Frontal cortex (tissue), 4 donors: ENCODE results near the gene AKR7A2. TPM values are rescaled to one million over a fixed set of nuclear protein-coding genes. Genes with fewer than 3 reads are reported as not detected.
"Not testable (repeated sequence)": the region's sequence is repeated elsewhere in the genome, so short reads cannot be mapped to it uniquely, and the experiment has no call there.

Experiments
- DNase-seq, 2 donors: peaks; one replicate each; pipeline ENCODE4 v3.0.0; 2012; ENCODE audit warnings: low spot score in 2 of 2
- FAIRE-seq: peaks from 2 replicates; lab custom pipeline; 2012; peaks lifted over from hg19 to GRCh38; lab: Jason Lieb, UNC
- small RNA-seq: library from RNA; depleted of rRNA; stranded (forward); fragments of <200 nt; gene quantifications from one replicate; pipeline ENCODE3, GENCODE V24; 2014
- total RNA-seq: library from RNA; depleted of rRNA; stranded (reverse); fragments of >200 nt; gene quantifications from one replicate; pipeline ENCODE4 v1.2.3, GENCODE V29; 2014
- donor health status: control.
- donor health status: control.
- donor health status: control.

AKR7A2 gene
- total RNA-seq, 1 donor from 2014 or later = 21.6 TPM

- FAIRE-seq (no peak), DNase-seq (no peak)
Measured at GRCh38 chr1:19272064-19272463, 39.9 kb downstream of the AKR7A2 start.

- not testable (repeated sequence) for DNase-seq, FAIRE-seq
Measured at GRCh38 chr1:19270343-19270730, 41.6 kb downstream of the AKR7A2 start.

- not testable (repeated sequence) for FAIRE-seq
Measured at GRCh38 chr1:19269427-19270342, 42.3 kb downstream of the AKR7A2 start.

GRCh38 chr1:19268445-19268844 lies 43.5 kb downstream of the AKR7A2 start:
- FAIRE-seq = no peak
- DNase-seq = no peak

More at GRCh38 chr1:19269427-19270342, 42.3 kb downstream of the AKR7A2 start:
- DNase-seq = not testable (repeated sequence)

GRCh38 chr1:19262744-19263143 lies 49.2 kb downstream of the AKR7A2 start:
- DNase-seq = no peak
- no peak for FAIRE-seq

GRCh38 chr1:19262047-19262446 lies 49.9 kb downstream of the AKR7A2 start:
- DNase-seq (no peak), FAIRE-seq (no peak)

GRCh38 chr1:19260211-19261138 lies 51.5 kb downstream of the AKR7A2 start:
- DNase-seq = no peak
- no peak for FAIRE-seq

- DNase-seq (no peak), FAIRE-seq (no peak)
Measured at GRCh38 chr1:19258353-19258752, 53.6 kb downstream of the AKR7A2 start.

GRCh38 chr1:19257178-19257914 lies 54.6 kb downstream of the AKR7A2 start:
- no peak for FAIRE-seq
- no peak for DNase-seq

GRCh38 chr1:19256301-19256700 lies 55.6 kb downstream of the AKR7A2 start:
- not testable (repeated sequence) for FAIRE-seq, DNase-seq

- DNase-seq = no peak
- FAIRE-seq = no peak
Measured at GRCh38 chr1:19255288-19255687, 56.7 kb downstream of the AKR7A2 start.

- FAIRE-seq = no peak
- no peak for DNase-seq
Measured at GRCh38 chr1:19254416-19254815, 57.5 kb downstream of the AKR7A2 start.

Small RNAs within 50 kb of the gene (small RNA-seq; reads per million reads assigned to genes)
- not detected for gene RNU6-1099P

Other genes starting within 250 kb of the AKR7A2 start
- 69.7 TPM for gene UBR4, start 101.9 kb downstream of the AKR7A2 start, total RNA-seq
- 75.0 TPM for gene EMC1, start 60.6 kb downstream of the AKR7A2 start, total RNA-seq
- gene MRTO4, start 60.3 kb downstream of the AKR7A2 start, total RNA-seq = 31.8 TPM
- gene AKR7A3, start 23.4 kb downstream of the AKR7A2 start, total RNA-seq = 1.2 TPM
- 17.9 TPM for gene SLC66A1, start 182 bp upstream of the AKR7A2 start, total RNA-seq
- 47.7 TPM for gene CAPZB, start 173.4 kb upstream of the AKR7A2 start, total RNA-seq